LNCaP clone FGC (cell line): ENCODE data around the gene TBC1D13.

Experiments used
- DNase-seq: peaks from one replicate; pipeline ENCODE4 v3.0.0-alpha.2; 2011; ENCODE audit warnings: low read depth
- H3K4me3 ChIP-seq: 2 replicates; pipeline ENCODE4 v1.5.1; 2011; ENCODE audit warnings: mild to moderate bottlenecking, low read depth, low read length, control low read depth
- TF ChIP-seq, protein P1 (sequence below): IDR thresholded peaks from 2 replicates; pipeline ENCODE4 v1.5.1; 2012; ENCODE audit warnings: mild to moderate bottlenecking; ENCODE audit not compliant: control insufficient read depth, insufficient read depth; ENCODE audit errors: extremely low read depth

TBC1D13 gene

DNA sequence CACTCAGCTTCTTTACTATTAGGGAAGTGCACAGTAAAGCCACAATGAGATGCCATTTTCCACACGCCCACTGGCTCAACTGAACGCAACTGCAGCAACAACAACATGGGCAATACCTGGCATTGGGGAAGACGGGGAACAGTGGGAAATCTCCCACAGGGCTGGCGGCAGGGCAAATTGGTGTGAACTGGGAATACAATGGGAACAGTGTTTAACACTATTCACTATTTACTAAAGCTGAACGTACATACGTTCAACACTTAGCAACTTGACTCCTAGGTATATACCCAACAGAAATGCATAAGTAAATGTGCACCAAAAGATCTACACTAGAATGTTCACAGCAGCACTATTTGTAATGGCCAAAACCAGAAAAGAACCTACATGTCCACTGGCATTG lies 29.5 kb upstream of the TBC1D13 start:
- DNase-seq: no peak
- no peak overlapping the region for H3K4me3 ChIP-seq
- TF ChIP-seq, protein P1, sequence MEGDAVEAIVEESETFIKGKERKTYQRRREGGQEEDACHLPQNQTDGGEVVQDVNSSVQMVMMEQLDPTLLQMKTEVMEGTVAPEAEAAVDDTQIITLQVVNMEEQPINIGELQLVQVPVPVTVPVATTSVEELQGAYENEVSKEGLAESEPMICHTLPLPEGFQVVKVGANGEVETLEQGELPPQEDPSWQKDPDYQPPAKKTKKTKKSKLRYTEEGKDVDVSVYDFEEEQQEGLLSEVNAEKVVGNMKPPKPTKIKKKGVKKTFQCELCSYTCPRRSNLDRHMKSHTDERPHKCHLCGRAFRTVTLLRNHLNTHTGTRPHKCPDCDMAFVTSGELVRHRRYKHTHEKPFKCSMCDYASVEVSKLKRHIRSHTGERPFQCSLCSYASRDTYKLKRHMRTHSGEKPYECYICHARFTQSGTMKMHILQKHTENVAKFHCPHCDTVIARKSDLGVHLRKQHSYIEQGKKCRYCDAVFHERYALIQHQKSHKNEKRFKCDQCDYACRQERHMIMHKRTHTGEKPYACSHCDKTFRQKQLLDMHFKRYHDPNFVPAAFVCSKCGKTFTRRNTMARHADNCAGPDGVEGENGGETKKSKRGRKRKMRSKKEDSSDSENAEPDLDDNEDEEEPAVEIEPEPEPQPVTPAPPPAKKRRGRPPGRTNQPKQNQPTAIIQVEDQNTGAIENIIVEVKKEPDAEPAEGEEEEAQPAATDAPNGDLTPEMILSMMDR: no peak

- no peak overlapping the region for H3K4me3 ChIP-seq
- DNase-seq: no peak
- TF ChIP-seq, protein P1: no peak
These were observed 24.2 kb upstream of the TBC1D13 start for GRCh38 chr9:128762671-128763449.

GRCh38 chr9:128764361-128764760 lies 22.7 kb upstream of the TBC1D13 start:
- TF ChIP-seq, protein P1: no peak
- no peak for DNase-seq
- H3K4me3 ChIP-seq: no peak overlapping the region

GRCh38 chr9:128765499-128765898 lies 21.6 kb upstream of the TBC1D13 start:
- TF ChIP-seq, protein P1: no peak
- no peak overlapping the region for H3K4me3 ChIP-seq
- no peak for DNase-seq

DNA sequence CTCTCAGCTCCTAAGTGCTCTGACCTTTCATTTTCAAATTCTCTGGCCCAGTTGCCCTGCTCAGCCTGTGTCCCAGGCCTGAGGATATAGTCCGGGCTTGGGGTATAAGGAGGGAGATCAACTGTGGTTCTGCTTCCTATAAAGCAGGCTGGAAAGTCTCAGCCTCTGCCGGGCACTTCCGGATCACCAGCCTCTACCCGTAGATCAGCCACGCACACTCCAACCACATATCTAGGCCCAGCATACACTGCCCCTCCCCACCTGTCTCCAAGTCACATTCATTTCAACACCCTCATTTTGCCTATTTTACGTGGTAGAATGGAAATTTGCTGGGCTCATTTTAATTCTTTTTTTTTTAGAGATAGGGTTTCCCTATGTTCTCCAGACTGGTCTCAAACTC lies 18.4 kb upstream of the TBC1D13 start:
- TF ChIP-seq, protein P1: no peak
- no peak for DNase-seq
- no peak overlapping the region for H3K4me3 ChIP-seq

GRCh38 chr9:128770286-128771030 lies 16.6 kb upstream of the TBC1D13 start:
- no peak for DNase-seq
- peak overlapping the region; percentile 97 for H3K4me3 ChIP-seq
- TF ChIP-seq, protein P1: no peak
